Head of caudate nucleus (tissue), 42 donors: ENCODE results near the gene OPA1.

Source experiments
- DNase-seq, 42 donors: peaks; one replicate each; pipeline versions ENCODE4 v3.0.0 to v3.0.0-alpha.2; 2020 to 2021; ENCODE audit warnings: mixed read lengths in 7 of 42
- intact Hi-C: fragments of 100-400 bp; cut with DNase I; formaldehyde crosslinking; loops from one replicate; pipeline ENCODE4 v1.15.0; 2022

OPA1 gene

GRCh38 chr3:193722566-193722965, 129.6 kb downstream of the OPA1 start:
- intact Hi-C loops = no loop called here
- peak in 8 of 42 donors; percentile 19 to 70 (median 42) for DNase-seq

DNA sequence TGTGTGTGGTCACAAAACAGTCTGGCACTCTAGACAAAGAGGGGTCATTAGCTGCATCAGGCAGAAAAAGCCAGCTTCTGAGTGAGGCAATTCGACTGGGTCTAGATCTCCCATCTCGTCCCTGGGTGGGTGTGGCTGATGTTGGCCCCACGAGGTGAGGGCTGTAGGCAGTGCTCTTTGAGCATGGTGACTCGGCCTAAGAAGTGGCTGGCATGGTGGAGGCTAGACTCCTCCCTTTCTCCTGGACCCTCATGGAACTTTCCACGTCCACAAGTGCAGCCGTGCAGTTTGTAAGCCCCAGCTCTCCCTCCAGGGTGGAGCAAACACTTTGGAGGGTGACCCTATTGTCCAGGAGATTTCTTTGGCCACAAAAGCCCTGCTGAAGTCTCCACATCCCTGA, 134.1 kb downstream of the OPA1 start:
- DNase-seq = no peak
- intact Hi-C loops = no loop called here

- intact Hi-C loops = no loop called here
- DNase-seq = no peak
Observed at GRCh38 chr3:193728429-193729087, 135.6 kb downstream of the OPA1 start.

- no peak for DNase-seq
- intact Hi-C loops = no loop called here
Observed at GRCh38 chr3:193729088-193729465, 136.1 kb downstream of the OPA1 start.

DNA sequence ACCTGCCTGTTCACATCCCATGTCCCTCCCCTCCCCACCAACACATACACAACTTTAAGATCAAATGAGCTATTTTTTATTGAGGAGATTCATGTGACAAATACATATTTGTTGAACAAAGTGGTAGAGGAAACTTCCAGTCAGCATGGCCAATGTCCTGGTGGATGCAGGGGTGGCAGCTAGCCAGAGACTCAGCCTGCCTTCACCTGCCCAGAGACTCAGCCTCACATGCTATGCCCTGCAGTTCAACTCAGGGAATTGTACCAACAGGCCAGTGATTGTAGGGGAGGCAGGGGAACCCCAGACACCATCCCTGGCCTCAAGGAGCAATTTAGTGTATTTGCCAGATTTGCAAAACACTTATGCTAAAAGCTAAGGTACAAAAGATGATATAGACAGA, 136.6 kb downstream of the OPA1 start:
- intact Hi-C loops = no loop called here
- DNase-seq = no peak

DNA sequence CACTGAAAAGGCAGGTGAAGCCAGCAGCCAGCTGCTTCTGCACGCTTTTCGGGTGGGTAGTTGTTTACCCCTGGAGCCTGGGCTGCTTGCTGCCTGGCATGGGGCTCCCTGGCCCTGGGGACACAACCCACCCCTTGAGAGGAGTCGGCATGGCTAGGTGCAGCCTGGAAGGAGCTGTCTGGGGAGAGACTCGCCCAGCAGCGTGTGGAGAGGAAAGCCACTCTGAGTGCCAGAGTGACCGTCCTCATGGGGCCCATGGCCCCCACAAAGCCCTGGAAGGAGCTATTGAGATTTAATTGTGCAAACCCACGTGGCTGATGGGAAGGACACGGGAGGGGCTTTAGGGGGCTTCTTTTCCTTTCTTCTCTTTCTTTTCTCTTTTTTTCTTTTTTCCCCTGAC, 137.5 kb downstream of the OPA1 start:
- intact Hi-C loops = no loop called here
- DNase-seq = no peak

GRCh38 chr3:193730976-193731375, 138.0 kb downstream of the OPA1 start:
- DNase-seq = no peak
- intact Hi-C loops = no loop called here

- intact Hi-C loops = no loop called here
- no peak for DNase-seq
Observed at GRCh38 chr3:193731656-193732055, 138.6 kb downstream of the OPA1 start.

- DNase-seq = peak in 5 of 42 donors; percentile 25 to 74 (median 47)
- intact Hi-C loops = no loop called here
Observed at GRCh38 chr3:193732391-193732790, 139.4 kb downstream of the OPA1 start.

DNA sequence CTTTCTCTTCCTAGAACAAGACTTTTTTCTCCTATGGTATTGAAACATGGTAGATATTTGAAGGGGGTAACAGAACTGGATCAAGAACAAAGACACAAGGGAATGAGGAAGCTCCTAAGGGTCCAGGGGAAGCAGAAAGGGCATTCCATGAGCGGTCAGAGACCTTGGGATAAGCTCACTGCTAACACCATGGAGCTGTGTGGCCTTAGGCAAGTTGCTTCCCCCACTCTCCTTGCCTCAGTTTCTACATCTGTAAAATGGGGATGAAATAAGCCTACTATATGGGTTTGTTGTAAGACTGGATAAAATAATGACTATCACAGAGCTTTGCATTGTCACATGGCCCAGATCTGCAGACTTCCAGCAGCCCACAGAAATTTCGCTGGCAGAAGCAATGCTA, 139.8 kb downstream of the OPA1 start:
- no peak for DNase-seq

GRCh38 chr3:193734737-193735366, 141.8 kb downstream of the OPA1 start:
- intact Hi-C loops = no loop called here
- DNase-seq = no peak

More for the DNA sequence above, 139.8 kb downstream of the OPA1 start:
- intact Hi-C loops = no loop called here

- intact Hi-C loops = no loop called here
- DNase-seq = no peak
Observed at GRCh38 chr3:193735850-193736249, 142.8 kb downstream of the OPA1 start.

DNA sequence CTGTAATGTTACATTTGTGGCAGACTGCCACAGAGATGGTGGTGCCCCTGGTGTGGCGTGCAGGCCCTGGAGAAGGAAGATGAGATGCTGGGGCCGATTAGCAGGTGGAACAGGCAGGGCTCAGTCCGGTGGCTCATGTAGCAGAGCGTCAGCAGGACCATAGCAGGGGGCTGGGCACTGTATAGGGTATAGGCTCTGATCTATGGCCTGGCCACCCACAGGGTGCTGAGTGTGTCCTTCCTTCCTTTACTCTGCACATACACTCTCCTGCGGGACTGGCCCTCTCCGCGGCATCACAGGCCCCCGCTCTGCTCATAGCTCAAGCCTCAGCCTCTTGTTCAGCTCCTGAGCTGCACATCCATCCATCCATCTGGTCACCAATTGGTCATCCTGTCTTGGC, 143.6 kb downstream of the OPA1 start:
- no peak for DNase-seq
- intact Hi-C loops = no loop called here

- no peak for DNase-seq
- intact Hi-C loops = no loop called here
Observed at GRCh38 chr3:193737191-193737751, 144.3 kb downstream of the OPA1 start.

- no peak for DNase-seq
- intact Hi-C loops = no loop called here
Observed at GRCh38 chr3:193742628-193743027, 149.6 kb downstream of the OPA1 start.

DNA sequence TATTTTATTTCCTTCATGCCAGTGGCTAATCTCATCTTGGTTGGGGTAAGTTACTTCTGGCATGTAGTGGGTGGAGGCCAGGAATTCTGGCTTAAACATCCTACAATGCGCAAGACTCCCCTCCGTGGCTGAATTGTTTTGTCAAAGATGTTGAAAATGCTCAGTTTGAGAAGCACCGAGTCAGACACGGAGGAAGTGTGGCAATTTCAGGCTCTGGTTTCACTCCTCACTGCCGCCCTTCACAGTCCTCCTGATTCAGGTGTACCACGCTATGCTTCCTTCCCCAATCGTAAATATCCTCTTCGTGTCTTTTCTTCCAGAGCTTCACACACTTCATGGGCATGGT, 150.7 kb downstream of the OPA1 start:
- DNase-seq = no peak

GRCh38 chr3:193744048-193744821, 151.2 kb downstream of the OPA1 start:
- intact Hi-C loops = no loop called here
- no peak for DNase-seq

More for the DNA sequence above, 150.7 kb downstream of the OPA1 start:
- intact Hi-C loops = no loop called here

GRCh38 chr3:193744822-193745684, 152.0 kb downstream of the OPA1 start:
- no peak for DNase-seq
- intact Hi-C loops = no loop called here

DNA sequence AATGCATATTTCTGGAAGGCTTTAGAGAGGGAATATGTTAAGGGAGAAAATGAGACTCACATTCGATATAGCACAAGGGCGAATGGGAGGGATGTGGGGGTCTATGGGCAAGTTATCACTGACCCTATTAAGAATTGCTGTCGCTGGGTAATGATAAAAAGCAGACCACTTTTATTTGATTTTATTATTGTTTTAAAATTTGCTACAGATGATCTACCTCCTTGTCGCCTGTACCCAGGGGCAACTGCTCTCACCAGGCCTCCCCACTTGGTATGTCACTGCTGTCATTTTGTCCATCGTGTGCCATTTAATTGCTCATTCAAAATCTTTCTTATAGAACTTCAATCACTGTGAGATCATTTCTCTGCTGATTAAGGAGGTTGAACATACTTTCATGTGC, 153.8 kb downstream of the OPA1 start:
- DNase-seq = no peak
- intact Hi-C loops = no loop called here
